Upper lobe of left lung (tissue), 6 donors: ENCODE data around the gene COLEC11. TPM values are rescaled to one million over a fixed set of nuclear protein-coding genes. Genes with fewer than 3 reads are reported as not detected.
A peak's percentile ranks its signal among the peaks of the same experiment; 100 is the strongest.

Experiments
- ATAC-seq, 2 donors: fragments of 200-7000 bp; cut with Tn5 transposase; one replicate each; pipeline ENCODE4 v1.9.1; 2022; ENCODE audit warnings: mild to moderate bottlenecking in 2 of 2, moderate library complexity in 2 of 2; ENCODE audit not compliant: low FRiP score in 2 of 2
- DNase-seq, 2 donors: peaks; one replicate each; pipeline ENCODE4 v3.0.0-alpha.2; 2019 to 2020
- H3K27ac ChIP-seq, 4 donors: fragments of 200-600 bp; sonication (generic); one replicate each; pipeline ENCODE4 v1.5.1; 2016 to 2019
- H3K27me3 ChIP-seq, 4 donors: fragments of 200-600 bp; sonication (generic); one replicate each; pipeline ENCODE4 v1.5.1; 2017 to 2019
- H3K36me3 ChIP-seq, 4 donors: fragments of 200-600 bp; sonication (generic); one replicate each; pipeline ENCODE4 v1.5.1; 2016 to 2019
- H3K4me1 ChIP-seq, 4 donors: fragments of 200-600 bp; sonication (generic); one replicate each; pipeline ENCODE4 v1.5.1; 2018 to 2019
- H3K4me3 ChIP-seq, 4 donors: fragments of 200-600 bp; sonication (generic); one replicate each; pipeline ENCODE4 v1.5.1; 2017 to 2019; ENCODE audit warnings: mild to moderate bottlenecking in 2 of 4, moderate library complexity in 1 of 4
- H3K9me3 ChIP-seq, 4 donors: fragments of 200-600 bp; sonication (generic); one replicate each; pipeline ENCODE4 v1.5.1; 2018 to 2019
- EP300 ChIP-seq, 4 donors: sonication (generic); formaldehyde crosslinking; IDR thresholded peaks; one replicate each; pipeline ENCODE4 v1.5.1; 2017; ENCODE audit warnings: antibody characterized with exemption in 4 of 4, control low read depth in 2 of 4
- POLR2A ChIP-seq, 4 donors: fragments of 450-650 bp; IDR thresholded peaks; one replicate each; pipeline ENCODE4 v1.5.1; 2016 to 2017; ENCODE audit warnings: antibody characterized with exemption in 4 of 4, mild to moderate bottlenecking in 2 of 4
- POLR2AphosphoS5 ChIP-seq, 2 donors: sonication (generic); formaldehyde crosslinking; IDR thresholded peaks; one replicate each; pipeline ENCODE4 v1.5.1; 2017; ENCODE audit warnings: antibody characterized with exemption in 2 of 2
- WGBS, 2 donors: methylation state at CpG; one replicate each; pipeline ENCODE4 v1.1.5; 2017 to 2018; 5-methylcytosine and 5-hydroxymethylcytosine counted together
- total RNA-seq, 6 donors: library from RNA; depleted of rRNA in 4 of 6; stranded (reverse); fragments of >200 nt in 4 of 6; gene quantifications; one replicate each; pipeline versions ENCODE4 v1.1.0 to v1.2.1, GENCODE V29; 2016 to 2021
- TF ChIP-seq, protein P1 (sequence below), 6 experiments: fragments of 450-650 bp in 4 of 6; fragments of 200-600 bp in 2 of 6; sonication (generic) in 2 of 6; IDR thresholded peaks; one replicate each; pipeline ENCODE4 v1.5.1; 2016 to 2019; ENCODE audit warnings: antibody characterized with exemption in 6 of 6
- donor health status: DM: no; HTN: no; CAD: no; lungs with moderate emphysema.
- donor health status: DM: no; HTN: yes; CAD: no; lungs with severe emphysema.

The COLEC11 gene
- total RNA-seq, 6 donors from 2014 or later = 0.79 to 2.3 (median 1.3) TPM; not detected in 1

GRCh38 chr2:3598912-3599854 is 4.3 kb downstream of the COLEC11 start:
- WGBS, 2 donors = 78 to 83% methylated on average over 15 to 22 of the region's 22 CpGs
- H3K27ac ChIP-seq = no peak overlapping the region
- TF ChIP-seq POLR2AphosphoS5 (IDR thresholded peaks at IDR 0.05) = no peak
- TF ChIP-seq POLR2A (IDR thresholded peaks at IDR 0.05) = no peak
- TF ChIP-seq, protein P1, sequence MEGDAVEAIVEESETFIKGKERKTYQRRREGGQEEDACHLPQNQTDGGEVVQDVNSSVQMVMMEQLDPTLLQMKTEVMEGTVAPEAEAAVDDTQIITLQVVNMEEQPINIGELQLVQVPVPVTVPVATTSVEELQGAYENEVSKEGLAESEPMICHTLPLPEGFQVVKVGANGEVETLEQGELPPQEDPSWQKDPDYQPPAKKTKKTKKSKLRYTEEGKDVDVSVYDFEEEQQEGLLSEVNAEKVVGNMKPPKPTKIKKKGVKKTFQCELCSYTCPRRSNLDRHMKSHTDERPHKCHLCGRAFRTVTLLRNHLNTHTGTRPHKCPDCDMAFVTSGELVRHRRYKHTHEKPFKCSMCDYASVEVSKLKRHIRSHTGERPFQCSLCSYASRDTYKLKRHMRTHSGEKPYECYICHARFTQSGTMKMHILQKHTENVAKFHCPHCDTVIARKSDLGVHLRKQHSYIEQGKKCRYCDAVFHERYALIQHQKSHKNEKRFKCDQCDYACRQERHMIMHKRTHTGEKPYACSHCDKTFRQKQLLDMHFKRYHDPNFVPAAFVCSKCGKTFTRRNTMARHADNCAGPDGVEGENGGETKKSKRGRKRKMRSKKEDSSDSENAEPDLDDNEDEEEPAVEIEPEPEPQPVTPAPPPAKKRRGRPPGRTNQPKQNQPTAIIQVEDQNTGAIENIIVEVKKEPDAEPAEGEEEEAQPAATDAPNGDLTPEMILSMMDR (IDR thresholded peaks at IDR 0.05) = no peak
- no peak for TF ChIP-seq EP300 (IDR thresholded peaks at IDR 0.05)

GRCh38 chr2:3600256-3600855 is 5.4 kb downstream of the COLEC11 start:
- Histone ChIP-seq H3K4me1 (peaks cover 0 to 10% (median under 1%) of the 10 kb centered on the region in 4 donors), H3K27me3 (no peaks in the 10 kb centered on the region), H3K36me3 (no peaks in the 10 kb centered on the region), H3K27ac (no peak overlapping the region), H3K4me3 (no peak overlapping the region), H3K9me3 (no peaks in the 10 kb centered on the region)
- WGBS, 2 donors = 82 to 89% methylated on average over 11 of the region's 11 CpGs
- ATAC-seq (no peak), DNase-seq (peak in 1 of 2 donors; percentile 58)
- TF ChIP-seq EP300 (IDR thresholded peaks at IDR 0.05) (no peak), POLR2A (IDR thresholded peaks at IDR 0.05) (no peak), POLR2AphosphoS5 (IDR thresholded peaks at IDR 0.05) (no peak)
- TF ChIP-seq, protein P1 (IDR thresholded peaks at IDR 0.05) = no peak

More at GRCh38 chr2:3598912-3599854, 4.3 kb downstream of the COLEC11 start:
- no peak for DNase-seq
- Histone ChIP-seq H3K9me3 (no peaks in the 10 kb centered on the region), H3K36me3 (no peaks in the 10 kb centered on the region), H3K4me1 (peaks cover 0 to 14% (median 6%) of the 10 kb centered on the region in 4 donors), H3K27me3 (no peaks in the 10 kb centered on the region), H3K4me3 (no peak overlapping the region)
- ATAC-seq = no peak

GRCh38 chr2:3601561-3602271 is 6.8 kb downstream of the COLEC11 start:
- WGBS, 2 donors = 83 to 89% methylated on average over 21 to 22 of the region's 22 CpGs
- no peaks in the 10 kb centered on the region for H3K36me3 ChIP-seq
- DNase-seq (no peak), ATAC-seq (no peak)
- no peak overlapping the region for H3K4me3 ChIP-seq
- no peak for TF ChIP-seq POLR2AphosphoS5 (IDR thresholded peaks at IDR 0.05)
- H3K4me1 ChIP-seq = peaks cover 0 to 7% (median 0%) of the 10 kb centered on the region in 4 donors
- no peaks in the 10 kb centered on the region for H3K9me3 ChIP-seq
- no peaks in the 10 kb centered on the region for H3K27me3 ChIP-seq
- H3K27ac ChIP-seq = no peak overlapping the region

- H3K36me3 ChIP-seq = no peaks in the 10 kb centered on the region
- 82 to 92% methylated on average over 25 of the region's 25 CpGs for WGBS, 2 donors
- ATAC-seq (no peak), DNase-seq (peak in 1 of 2 donors; percentile 36)
- no peak overlapping the region for H3K4me3 ChIP-seq
- no peaks in the 10 kb centered on the region for H3K9me3 ChIP-seq
- H3K27ac ChIP-seq = no peak overlapping the region
- no peaks in the 10 kb centered on the region for H3K27me3 ChIP-seq
- H3K4me1 ChIP-seq = no peaks in the 10 kb centered on the region
- TF ChIP-seq, protein P1 (IDR thresholded peaks at IDR 0.05) = no peak
- TF ChIP-seq POLR2AphosphoS5 (IDR thresholded peaks at IDR 0.05) = no peak
- no peak for TF ChIP-seq EP300 (IDR thresholded peaks at IDR 0.05)
- no peak for TF ChIP-seq POLR2A (IDR thresholded peaks at IDR 0.05)
Observed at GRCh38 chr2:3602553-3603339, 7.8 kb downstream of the COLEC11 start.
